HG02943 (cell line): Measurements from ENCODE around the gene DHRS7B.
A peak's percentile ranks its signal among the peaks of the same experiment; 100 is the strongest.
"Not testable (repeated sequence)": the region's sequence is repeated elsewhere in the genome, so short reads cannot be mapped to it uniquely, and the experiment has no call there.

Experiments
- ATAC-seq: cut with Tn5 transposase; IDR thresholded peaks from one replicate; pipeline ENCODE4 v1.9.1; 2021; ENCODE audit warnings: mild to moderate bottlenecking, low read depth, moderate library complexity; ENCODE audit not compliant: unreplicated experiment

DHRS7B gene, protein sequence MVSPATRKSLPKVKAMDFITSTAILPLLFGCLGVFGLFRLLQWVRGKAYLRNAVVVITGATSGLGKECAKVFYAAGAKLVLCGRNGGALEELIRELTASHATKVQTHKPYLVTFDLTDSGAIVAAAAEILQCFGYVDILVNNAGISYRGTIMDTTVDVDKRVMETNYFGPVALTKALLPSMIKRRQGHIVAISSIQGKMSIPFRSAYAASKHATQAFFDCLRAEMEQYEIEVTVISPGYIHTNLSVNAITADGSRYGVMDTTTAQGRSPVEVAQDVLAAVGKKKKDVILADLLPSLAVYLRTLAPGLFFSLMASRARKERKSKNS

GRCh38 chr17:21126645-21127508 is at the start of gene DHRS7B:
Gene DHRS7B, plus strand, starts transcription at chr17:21126964. Its CDS starts 8 bp downstream, at chr17:21126972.
- ATAC-seq = peak; percentile 93

GRCh38 chr17:21077281-21077680 is 49.5 kb upstream of the DHRS7B start:
- ATAC-seq = no peak

GRCh38 chr17:21078016-21078780 is 48.6 kb upstream of the DHRS7B start:
- no peak for ATAC-seq

GRCh38 chr17:21079196-21079595 is 47.6 kb upstream of the DHRS7B start:
- ATAC-seq = no peak

- ATAC-seq = no peak
Observed at GRCh38 chr17:21082001-21082436, 44.7 kb upstream of the DHRS7B start.

DNA sequence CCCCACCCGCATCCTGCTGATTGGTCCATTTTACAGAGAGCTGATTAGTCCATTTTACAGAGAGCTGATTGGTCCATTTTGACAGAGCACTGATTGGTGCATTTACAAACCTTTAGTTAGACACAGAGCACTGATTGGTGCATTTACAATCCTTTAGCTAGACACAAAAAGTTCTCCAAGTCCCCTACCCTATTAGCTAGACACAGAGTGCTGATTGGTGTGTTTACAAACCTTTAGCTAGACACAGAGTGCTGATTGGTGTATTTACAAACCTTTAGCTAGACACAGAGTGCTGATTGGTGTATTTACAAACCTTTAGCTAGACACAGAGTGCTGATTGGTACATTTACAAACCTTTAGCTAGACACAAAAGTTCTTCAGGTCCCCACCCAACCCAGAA is 41.5 kb upstream of the DHRS7B start:
- not testable (repeated sequence) for ATAC-seq

DNA sequence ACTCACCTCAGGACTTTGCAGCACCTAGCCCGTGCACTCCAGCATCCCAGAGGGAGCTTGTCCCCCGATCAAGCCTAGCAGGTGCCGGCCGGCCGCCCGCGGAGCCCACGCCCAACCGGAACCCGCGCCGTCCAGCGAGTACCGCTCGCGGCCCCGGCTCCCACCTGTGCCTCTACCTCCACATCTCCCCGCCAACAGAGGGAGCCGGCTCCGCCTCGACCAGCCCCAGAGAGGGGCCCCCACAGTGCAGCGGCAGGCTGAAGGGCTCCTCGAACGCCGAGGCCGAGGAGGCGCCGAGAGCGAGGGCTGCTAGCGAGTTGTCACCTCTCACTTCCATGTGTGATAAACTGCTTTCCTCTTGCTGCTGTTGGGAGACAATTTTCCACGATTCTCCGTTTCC is 41.1 kb upstream of the DHRS7B start:
- ATAC-seq = no peak

DNA sequence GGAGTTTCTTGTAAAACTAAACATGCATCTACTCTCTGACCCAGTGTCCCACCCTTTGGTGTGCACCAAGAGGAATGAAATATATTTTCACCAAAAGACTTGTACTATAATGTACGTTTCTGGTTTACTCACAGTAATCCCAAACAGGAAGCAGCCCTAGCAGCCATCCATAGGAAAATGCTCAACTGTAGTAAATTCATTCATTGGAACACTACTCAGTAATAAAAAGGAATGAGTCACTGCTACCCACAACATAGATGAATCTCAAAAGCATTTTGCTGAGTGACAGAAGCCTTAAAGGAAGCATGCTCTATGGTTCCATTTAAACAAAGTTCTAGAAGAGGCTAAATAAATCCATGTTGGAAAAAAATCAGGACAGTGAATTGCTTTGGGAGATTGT is 37.6 kb upstream of the DHRS7B start:
- no peak for ATAC-seq

GRCh38 chr17:21089933-21090901 is 36.5 kb upstream of the DHRS7B start:
- no peak for ATAC-seq

DNA sequence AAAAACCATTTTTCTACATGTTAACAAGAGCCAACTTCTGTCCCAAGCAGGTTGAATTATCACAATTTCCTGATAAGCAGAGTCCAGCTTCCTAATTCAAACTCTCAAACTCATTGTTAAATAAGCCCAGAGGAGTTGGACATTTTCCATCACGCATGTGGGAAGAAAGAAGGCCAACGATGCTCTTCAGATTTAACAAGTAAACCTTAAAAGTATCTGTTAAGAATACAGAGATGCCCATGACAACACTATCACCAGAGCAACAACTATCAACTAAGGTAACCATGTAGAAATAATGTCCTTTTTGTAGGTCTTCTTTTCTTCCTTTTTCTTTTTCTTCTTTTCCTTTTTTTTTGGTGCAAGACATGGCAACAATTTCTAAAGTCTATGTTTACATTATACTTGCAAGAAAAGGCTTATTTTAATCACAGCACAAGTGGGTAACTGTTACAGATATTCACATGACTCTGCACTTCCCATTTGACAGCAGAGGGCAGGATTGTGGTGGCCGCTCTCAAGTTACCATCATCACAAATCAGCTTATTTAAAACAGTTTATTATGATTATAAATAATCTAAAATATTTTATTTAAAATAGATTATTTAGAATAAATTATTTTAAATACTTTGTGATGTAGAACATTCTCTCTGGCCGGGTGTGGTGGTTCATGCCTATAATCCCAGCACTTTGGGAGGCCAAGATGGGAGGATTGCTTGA is 35.7 kb upstream of the DHRS7B start:
- ATAC-seq = no peak

- ATAC-seq = no peak
Observed at GRCh38 chr17:21094298-21094704, 32.5 kb upstream of the DHRS7B start.

GRCh38 chr17:21095735-21096134 is 31.0 kb upstream of the DHRS7B start:
- no peak for ATAC-seq

- no peak for ATAC-seq
Observed at GRCh38 chr17:21096874-21097273, 29.9 kb upstream of the DHRS7B start.

DNA sequence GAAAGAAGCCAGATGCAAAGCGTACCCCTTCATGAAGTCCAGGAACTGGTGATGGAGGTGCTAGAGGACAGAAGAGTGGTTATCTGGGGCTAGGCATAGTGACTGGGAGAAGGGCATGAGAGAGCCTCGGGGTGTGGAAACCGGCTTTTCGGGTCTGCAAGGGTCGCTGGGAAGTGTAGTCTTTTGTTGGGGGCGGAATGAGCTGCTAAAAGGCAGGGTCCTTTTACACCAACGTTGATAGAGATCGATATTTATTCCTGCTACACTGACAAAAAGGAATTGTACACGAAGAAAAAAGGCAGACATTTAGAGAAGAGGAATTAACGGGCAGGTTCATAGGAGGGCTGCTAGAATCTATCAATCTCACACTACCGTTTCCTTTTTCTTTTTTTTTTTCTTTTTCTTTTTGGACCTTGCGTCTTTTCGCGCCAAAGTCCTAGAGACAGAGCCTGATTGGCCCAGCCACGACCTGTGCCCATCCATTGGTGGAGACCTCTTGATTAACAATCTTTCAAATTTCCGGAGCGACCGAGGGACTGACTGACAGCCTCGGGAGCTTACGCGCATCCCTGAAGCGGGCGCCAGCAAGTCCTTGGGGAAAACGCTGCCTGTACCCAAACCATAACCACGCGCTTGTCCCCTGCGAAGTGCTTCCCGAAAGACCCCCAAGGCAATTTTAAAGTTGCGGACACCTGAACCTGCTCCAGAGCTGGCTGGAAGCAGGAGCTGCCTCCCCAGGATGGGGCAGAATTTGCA is 27.7 kb upstream of the DHRS7B start:
- peak; percentile 97 for ATAC-seq

DNA sequence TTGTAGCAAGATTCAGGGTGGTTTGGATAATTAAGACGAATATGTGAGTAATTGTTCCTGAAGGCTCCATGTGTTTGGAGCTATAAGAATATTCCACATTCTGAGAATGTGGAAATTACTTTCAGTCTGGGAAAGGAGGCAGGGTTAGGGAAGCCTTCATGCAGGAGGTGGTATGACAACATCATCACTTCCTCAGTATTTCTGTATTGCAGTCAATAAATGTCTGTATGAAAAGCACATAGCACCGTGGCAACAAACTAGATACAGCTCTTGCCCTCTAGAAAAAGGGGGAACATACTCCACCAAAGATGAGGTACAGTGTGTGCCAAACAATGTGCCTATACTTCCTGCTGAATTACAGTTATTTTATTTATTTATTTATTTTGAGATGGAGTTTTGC is 26.1 kb upstream of the DHRS7B start:
- ATAC-seq = no peak

- ATAC-seq = no peak
Observed at GRCh38 chr17:21104608-21105007, 22.2 kb upstream of the DHRS7B start.

DNA sequence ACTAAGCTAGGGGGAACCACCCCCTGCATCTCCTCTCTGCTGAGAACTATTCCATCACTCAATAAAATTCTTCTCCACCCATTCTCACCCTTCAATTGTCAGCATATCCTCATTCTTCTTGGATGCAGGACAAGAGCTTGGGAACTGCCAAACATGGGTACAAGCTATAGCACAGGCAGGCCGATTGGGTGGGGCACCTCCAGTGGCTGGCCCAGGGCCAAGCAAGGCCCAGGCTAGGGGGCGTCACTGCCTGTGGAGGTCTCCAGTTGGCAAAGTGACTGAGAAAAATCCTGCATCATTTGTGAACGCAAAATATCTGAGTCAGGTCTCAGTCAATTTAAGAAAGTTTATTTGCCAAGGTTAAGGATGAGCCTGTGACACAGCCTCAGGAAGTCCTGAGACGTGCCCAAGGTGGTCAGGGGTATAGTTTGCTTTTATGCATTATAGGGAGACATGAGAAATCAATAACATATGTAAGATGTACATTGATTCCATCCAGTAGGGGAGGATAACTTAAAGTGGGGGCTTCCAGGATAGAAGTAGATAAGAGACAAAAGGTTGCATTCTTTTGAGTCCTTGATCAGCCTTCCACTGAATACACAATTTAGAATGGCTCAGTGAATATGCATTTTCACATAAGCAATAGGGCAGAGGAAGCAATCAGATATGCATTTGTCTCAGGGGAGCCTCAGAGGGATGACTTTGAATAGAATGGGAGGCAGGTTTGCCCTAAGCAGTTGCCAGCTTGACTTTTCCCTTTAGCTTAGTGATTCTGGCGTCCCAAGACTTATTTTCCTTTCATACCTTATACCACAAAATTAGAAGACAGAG is 21.5 kb upstream of the DHRS7B start:
- no peak for ATAC-seq

GRCh38 chr17:21106316-21106715 is 20.4 kb upstream of the DHRS7B start:
- no peak for ATAC-seq
